Nephron progenitor cell (in vitro differentiated cells): ENCODE results near the gene NRIP1.

Experiments
- DNase-seq: peaks from one replicate; pipeline ENCODE4 v3.0.0; 2021
- H3K27ac Mint-ChIP-seq: 2 replicates; pipeline ENCODE4 v1.8.0; 2021; ENCODE audit warnings: mild to moderate bottlenecking, moderate library complexity, mixed read lengths
- H3K27me3 Mint-ChIP-seq: 2 replicates; pipeline ENCODE4 v1.8.0; 2021; ENCODE audit warnings: mild to moderate bottlenecking, low read depth, mixed read lengths; ENCODE audit not compliant: poor library complexity
- H3K36me3 Mint-ChIP-seq: 2 replicates; pipeline ENCODE4 v1.8.0; 2021; ENCODE audit warnings: low read depth, mixed read lengths
- H3K4me1 Mint-ChIP-seq: 2 replicates; pipeline ENCODE4 v1.8.0; 2021; ENCODE audit warnings: mixed read lengths
- H3K4me3 Mint-ChIP-seq: 2 replicates; pipeline ENCODE4 v1.8.0; 2021; ENCODE audit warnings: mild to moderate bottlenecking, moderate library complexity, mixed read lengths
- H3K9me3 Mint-ChIP-seq: 2 replicates; pipeline ENCODE4 v1.8.0; 2021; ENCODE audit warnings: mild to moderate bottlenecking, moderate library complexity, mixed read lengths
- TF ChIP-seq, protein P1 (sequence below): fragments of 200-600 bp; sonication (generic); IDR thresholded peaks from 2 replicates; pipeline ENCODE4 v1.5.0; 2021; ENCODE audit warnings: antibody characterized with exemption

Gene NRIP1

DNA sequence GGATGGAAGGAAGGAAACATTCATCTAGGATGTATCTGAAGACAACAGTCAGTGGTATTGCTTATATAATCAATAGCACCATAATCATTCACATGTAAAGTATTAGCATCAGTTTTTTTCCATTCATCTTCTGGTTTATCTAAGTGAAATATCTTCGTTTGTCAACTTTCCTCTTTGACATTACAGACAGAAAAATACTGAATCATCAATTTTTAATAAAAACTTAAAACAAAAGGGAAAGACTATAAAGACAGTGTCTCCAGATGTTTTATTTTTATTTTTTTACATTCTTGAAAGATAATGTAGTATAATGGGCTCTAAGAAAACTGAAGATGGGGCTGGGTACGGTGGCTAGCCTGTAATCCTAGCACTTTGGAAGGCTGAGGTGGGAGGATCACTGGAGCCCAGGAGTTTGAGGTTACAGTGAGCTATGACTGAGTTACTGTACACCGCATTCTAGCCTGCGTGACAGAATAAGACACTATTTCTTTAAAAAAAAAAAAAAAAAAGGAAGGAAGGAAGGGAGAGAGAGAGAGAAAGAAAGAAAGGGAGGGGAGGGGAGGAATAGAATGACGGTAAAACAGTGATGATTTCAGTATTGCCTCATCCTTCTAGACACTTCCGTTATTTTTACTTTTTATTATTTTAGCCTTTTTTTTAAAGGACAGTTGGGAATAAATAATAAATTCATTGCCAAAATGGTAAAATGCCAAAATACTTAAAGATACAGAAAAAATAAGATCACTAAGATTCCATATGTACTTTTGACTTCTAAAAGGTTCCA lies 89.5 kb downstream of the NRIP1 start:
- TF ChIP-seq, protein P1, sequence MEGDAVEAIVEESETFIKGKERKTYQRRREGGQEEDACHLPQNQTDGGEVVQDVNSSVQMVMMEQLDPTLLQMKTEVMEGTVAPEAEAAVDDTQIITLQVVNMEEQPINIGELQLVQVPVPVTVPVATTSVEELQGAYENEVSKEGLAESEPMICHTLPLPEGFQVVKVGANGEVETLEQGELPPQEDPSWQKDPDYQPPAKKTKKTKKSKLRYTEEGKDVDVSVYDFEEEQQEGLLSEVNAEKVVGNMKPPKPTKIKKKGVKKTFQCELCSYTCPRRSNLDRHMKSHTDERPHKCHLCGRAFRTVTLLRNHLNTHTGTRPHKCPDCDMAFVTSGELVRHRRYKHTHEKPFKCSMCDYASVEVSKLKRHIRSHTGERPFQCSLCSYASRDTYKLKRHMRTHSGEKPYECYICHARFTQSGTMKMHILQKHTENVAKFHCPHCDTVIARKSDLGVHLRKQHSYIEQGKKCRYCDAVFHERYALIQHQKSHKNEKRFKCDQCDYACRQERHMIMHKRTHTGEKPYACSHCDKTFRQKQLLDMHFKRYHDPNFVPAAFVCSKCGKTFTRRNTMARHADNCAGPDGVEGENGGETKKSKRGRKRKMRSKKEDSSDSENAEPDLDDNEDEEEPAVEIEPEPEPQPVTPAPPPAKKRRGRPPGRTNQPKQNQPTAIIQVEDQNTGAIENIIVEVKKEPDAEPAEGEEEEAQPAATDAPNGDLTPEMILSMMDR, result no peak
- peaks cover 77% of the 10 kb centered on the region for H3K36me3 Mint-ChIP-seq
- no peaks in the 10 kb centered on the region for H3K4me1 Mint-ChIP-seq
- H3K4me3 Mint-ChIP-seq, result no peak overlapping the region
- H3K27me3 Mint-ChIP-seq, result no peaks in the 10 kb centered on the region
- no peak overlapping the region for H3K27ac Mint-ChIP-seq
- peaks cover 25% of the 10 kb centered on the region for H3K9me3 Mint-ChIP-seq
- DNase-seq, result no peak

DNA sequence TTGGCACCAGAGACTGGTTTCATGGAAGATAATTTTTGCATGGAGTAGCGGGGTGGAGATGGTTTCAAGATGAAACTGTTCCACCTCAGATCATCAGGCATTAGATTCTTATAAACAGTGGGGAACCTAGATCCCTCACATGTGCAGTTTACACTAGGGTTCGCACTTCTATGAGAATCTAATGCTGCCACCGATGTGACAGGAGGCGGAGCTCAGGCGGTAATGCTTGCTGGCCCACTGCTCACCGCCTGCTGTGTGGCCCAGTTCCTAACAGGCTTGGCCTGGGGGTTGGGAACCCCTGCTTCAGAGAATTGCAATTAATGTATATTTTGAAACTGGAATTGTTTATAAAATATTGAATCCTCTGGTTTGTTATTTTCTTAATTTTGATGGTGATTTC lies 92.1 kb downstream of the NRIP1 start:
- peaks cover 25% of the 10 kb centered on the region for H3K9me3 Mint-ChIP-seq
- peaks cover 85% of the 10 kb centered on the region for H3K36me3 Mint-ChIP-seq
- no peaks in the 10 kb centered on the region for H3K4me1 Mint-ChIP-seq
- H3K4me3 Mint-ChIP-seq, result no peak overlapping the region
- H3K27me3 Mint-ChIP-seq, result no peaks in the 10 kb centered on the region
- no peak for DNase-seq
- TF ChIP-seq, protein P1, result no peak
- H3K27ac Mint-ChIP-seq, result no peak overlapping the region

DNA sequence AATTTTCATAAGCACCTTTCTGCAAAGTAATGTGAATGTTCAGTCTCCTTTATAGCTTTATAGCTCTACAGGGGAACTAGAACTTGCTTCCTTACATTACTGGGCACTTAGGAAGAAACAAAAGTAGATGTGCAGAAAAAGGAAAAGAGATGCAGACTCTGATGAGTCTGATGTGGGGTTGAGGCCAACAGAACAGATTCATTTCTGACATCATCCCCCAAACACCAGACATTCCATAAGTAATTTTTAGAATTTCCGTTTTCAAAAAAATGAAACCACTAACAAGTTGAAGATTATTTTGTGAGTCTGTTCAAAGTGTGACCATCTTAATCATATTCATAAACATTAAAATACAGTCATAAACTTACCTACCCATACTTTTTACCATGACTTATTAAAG lies 96.0 kb downstream of the NRIP1 start:
- Mint-ChIP-seq H3K27me3 (peaks cover 4% of the 10 kb centered on the region), H3K4me3 (no peak overlapping the region), H3K9me3 (peaks cover 12% of the 10 kb centered on the region), H3K4me1 (peaks cover 11% of the 10 kb centered on the region), H3K27ac (peak overlapping the region; percentile 5), H3K36me3 (peaks cover 91% of the 10 kb centered on the region)
- no peak for DNase-seq
- TF ChIP-seq, protein P1, result no peak

DNA sequence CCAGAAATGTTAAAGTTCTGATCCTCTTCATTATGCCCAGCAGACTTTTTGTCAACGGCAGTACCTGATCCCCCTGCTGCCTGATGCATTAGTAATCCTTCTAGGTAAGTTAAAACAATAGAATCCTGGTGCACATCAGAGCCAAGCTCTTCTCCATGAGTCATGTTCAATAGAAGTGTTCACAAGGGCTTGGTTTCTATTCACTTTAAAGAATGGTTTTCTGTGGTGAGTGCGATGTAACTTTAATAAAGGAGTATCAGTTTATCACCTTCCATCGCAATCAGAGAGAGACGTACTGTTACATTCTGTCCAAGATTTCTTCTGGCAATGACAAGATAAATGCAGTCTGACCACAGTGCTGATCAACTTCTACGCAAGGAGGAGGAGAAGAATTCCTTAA lies 96.8 kb downstream of the NRIP1 start:
- TF ChIP-seq, protein P1, result no peak
- Mint-ChIP-seq H3K9me3 (peaks cover 7% of the 10 kb centered on the region), H3K4me1 (peaks cover 11% of the 10 kb centered on the region), H3K4me3 (no peak overlapping the region), H3K36me3 (peaks cover 91% of the 10 kb centered on the region), H3K27me3 (peaks cover 4% of the 10 kb centered on the region), H3K27ac (peak overlapping the region; percentile 49)
- no peak for DNase-seq

DNA sequence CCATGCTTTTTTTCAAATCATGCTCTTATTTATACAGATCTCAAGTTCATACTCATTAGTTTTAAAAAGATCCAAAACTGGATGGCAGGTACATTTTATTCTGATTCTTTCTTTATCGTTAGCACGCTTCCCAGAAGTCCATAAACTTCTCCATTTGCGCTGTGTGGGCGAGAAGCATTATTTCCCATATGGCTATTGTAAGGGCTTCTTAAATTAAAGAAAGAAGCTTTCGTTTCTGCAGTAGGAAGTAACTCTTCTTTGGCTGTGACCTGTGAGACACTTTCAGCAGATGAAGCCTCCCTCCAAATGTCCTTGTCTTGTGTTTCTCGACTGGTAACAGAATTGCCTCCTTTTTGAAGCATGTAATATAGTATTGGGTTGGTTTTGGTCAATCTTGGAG lies 100.2 kb downstream of the NRIP1 start:
- Mint-ChIP-seq H3K27ac (no peak overlapping the region), H3K4me3 (no peak overlapping the region), H3K36me3 (peaks cover 63% of the 10 kb centered on the region), H3K27me3 (peaks cover 4% of the 10 kb centered on the region), H3K9me3 (no peaks in the 10 kb centered on the region), H3K4me1 (peaks cover 23% of the 10 kb centered on the region)
- no peak for DNase-seq
- TF ChIP-seq, protein P1, result no peak

DNA sequence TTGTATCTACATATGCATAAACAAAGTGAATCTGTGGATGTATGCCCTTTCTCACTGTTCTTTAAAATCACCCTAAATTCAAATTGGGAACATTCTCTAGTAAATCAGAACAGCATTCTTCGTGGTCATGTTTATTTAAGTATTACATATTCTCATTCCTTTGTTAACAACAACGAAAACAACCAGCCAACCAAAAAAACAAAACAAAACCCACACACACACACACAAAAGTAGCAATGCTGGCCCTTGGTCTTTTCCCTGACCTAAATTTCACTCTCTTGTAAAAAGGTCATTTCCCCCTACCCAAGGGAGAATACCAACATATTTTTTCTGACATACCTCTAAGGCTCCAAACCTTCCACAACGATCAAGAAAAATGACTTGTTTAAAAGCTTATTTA lies 102.6 kb downstream of the NRIP1 start:
- H3K4me3 Mint-ChIP-seq, result no peak overlapping the region
- H3K9me3 Mint-ChIP-seq, result no peaks in the 10 kb centered on the region
- H3K4me1 Mint-ChIP-seq, result peaks cover 38% of the 10 kb centered on the region
- DNase-seq, result no peak
- peaks cover 39% of the 10 kb centered on the region for H3K36me3 Mint-ChIP-seq
- peaks cover 4% of the 10 kb centered on the region for H3K27me3 Mint-ChIP-seq
- TF ChIP-seq, protein P1, result no peak
- peak overlapping the region; percentile 54 for H3K27ac Mint-ChIP-seq
